CD4-positive, alpha-beta T cell treated with Interleukin-15 for 1 hour (primary cell): ENCODE data around the gene TPO.
A peak's percentile ranks its signal among the peaks of the same experiment; 100 is the strongest.
"Not testable (repeated sequence)": the region's sequence is repeated elsewhere in the genome, so short reads cannot be mapped to it uniquely, and the experiment has no call there.

Source experiments
- DNase-seq: peaks from one replicate; pipeline ENCODE4 v3.0.0-alpha.2; 2020

The TPO gene

DNA sequence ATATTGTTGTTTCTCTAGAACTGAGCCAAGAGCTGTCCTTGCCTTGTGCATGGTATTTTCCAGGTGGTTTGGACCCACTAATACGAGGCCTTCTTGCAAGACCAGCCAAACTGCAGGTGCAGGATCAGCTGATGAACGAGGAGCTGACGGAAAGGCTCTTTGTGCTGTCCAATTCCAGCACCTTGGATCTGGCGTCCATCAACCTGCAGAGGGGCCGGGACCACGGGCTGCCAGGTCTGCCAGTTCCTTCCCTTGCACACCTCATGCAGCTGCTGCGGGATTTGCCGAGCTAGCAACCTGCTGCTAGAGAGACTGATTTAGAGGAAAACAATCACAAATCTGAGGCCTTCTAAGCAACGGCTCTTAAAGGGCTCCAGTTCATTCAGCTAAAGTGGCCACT lies 74.5 kb downstream of the TPO start:
- DNase-seq: no peak

DNA sequence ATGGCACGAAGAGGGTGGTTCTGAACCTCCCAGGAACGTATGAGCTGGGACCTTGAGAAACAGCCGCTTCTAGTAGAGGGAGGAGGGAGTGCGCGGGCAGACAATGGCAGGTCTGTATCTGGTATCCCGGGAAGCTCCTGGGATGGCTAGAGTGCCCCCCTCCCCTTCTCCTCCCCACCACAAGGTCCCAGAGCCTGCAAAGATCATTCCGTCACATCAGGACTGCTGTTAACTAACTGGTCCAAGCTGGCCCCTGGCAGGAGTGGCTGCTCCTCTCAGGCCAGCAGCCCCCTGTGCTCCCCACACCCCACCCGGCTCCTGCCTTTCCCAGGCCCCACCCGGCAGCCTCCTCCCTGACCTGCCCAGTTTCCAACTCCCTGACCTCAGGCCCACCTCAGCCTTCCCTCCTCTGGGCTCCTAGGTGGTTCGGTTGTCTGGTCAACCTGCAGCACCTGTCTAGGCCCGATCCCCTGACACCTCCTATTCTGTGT lies 75.0 kb downstream of the TPO start:
- DNase-seq: no peak

DNA sequence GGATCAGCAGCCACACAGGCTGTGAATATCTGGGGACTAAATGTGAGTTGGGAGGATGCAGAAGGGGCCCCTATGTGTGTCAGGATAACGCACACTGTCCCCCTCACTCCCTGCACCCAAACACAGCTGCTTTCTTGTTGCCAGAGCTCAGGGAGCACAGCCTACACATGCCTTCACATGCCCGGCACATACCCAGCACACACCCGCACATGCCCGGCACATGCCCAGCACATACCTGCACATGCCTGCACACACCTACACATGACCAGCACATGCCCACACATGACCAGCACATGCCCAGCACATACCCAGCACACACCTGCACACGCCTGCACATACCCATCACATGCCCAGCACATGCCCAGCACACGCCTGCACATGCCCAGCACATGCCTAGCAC lies 75.6 kb downstream of the TPO start:
- DNase-seq: no peak

DNA sequence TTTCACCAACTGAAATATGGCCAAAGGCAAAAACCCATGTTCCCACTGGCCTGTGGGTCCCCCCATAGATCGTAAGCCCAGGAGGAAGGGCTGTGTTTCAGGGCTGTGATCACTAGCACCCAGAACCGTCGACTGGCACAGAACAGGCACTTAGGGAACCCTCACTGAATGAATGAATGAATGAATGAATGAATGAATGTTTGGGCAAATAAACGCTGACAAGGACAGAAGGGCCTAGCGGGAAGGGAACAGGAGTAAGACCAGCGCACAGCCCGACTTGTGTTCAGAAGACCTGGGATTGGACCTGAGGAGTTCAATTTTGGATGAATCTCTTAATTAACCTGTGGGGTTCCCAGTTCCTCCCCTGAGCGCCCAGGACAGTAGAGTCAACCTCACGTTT lies 76.2 kb downstream of the TPO start:
- DNase-seq: no peak

DNA sequence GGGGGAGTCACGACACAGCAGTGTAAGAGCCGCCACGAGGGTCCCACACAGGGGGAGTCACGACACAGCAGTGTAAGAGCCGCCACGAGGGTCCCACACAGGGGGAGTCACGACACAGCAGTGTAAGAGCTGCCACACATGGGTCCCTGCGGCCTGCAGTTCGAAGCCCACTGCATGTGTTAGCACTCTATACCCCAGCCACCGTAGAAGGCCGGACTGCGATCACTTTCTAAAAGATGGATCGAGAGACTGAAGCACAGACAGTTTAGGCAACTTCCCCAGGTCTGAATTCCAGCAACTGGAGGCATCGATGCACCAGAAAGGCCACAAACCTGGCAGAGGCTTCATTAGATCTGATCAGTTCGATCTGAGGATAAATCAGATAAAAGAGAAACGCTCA lies 77.1 kb downstream of the TPO start:
- not testable (repeated sequence) for DNase-seq

DNA sequence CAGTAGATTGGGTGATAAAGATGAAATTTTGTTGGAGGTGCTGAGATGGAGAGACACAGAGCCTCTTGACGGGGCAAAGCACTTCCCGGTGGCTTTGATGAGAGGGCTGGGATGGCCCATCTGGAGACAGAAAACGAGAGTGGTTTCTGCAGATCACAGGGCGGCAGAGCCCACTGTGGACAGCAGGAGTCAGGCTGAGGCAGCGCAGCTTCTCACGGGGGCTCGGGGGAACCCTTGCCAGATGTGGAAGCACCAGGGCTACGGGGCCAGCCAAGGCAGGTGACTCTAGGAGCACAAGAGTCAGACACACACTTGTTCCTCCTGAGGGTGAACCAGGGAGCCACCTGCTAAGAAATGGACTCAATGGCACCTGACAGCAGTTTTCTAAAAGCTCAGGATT lies 78.5 kb downstream of the TPO start:
- peak; percentile 2 for DNase-seq

DNA sequence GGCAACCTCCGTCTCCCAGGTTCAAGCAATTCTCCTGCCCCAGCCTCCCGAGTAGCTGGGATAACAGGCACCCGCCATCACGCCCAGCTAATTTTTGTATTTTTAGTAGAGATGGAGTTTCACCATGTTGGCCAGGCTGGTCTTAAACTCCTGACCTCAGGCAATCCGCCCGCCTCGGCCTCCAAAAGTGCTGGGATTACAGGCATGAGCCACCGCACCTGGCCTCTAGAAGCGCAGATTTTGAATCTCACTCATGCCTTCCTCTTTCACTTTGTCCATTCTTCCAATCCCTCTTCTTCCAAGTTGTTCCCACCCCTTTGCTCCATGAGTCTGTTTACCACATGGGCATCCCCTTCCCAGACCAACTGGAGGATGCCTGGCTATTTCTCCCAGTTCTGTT lies 79.0 kb downstream of the TPO start:
- peak; percentile 10 for DNase-seq

DNA sequence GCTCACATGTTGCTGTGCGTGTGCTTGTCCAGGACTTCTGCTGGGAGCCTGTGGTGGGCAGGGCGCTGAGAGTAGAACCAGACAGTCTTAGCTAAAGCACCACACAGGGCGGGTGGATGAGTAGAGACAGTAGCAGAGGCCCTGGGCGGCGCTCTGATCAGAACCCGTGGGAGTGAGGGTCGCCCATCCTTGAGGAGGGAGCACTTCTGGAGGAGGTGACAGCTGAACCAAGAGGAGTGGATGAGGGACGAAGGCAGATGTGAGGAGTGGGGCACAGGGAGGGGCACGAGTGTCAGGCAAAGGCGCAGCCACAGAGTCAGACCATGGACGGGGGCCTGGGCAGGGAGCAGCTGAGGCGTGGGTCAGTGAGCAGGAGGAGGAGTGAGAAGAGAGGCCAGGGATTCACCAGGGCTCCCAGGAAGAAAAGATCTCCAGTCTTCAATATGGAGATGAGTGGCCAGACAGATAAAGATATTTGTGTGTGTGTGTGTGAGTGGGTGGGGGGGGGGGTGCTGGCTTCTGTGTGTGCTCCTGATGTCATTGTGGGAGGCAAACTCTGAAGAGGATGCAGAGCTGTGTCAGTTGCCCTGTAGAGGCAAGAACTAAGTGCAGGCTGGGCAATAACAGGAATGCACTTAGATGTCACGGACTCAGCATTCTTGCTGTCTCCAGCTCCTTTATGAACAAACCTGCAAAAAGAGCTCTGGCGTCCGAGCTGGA lies 79.6 kb downstream of the TPO start:
- DNase-seq: peak; percentile 10

DNA sequence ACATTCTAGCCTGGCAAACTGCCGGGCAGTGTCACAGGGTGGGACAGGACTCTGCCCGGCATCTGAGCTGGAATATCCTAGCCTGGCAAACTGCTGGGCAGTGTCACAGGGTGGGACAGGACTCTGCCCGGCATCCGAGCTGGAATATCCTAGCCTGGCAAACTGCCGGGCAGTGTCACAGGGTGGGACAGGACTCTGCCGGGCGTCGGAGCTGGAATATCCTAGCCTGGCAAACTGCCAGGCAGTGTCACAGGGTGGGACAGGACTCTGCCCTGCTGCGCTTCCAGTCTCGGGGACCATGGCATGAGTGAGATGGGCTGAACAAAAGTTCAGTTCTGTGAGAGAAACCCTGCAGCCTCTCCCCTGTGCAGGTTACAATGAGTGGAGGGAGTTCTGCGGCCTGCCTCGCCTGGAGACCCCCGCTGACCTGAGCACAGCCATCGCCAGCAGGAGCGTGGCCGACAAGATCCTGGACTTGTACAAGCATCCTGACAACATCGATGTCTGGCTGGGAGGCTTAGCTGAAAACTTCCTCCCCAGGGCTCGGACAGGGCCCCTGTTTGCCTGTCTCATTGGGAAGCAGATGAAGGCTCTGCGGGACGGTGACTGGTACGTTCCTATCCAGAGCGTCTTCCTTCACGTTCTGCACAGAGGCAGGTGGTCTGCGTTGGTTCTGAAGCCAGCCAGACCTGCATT lies 80.3 kb downstream of the TPO start:
- peak; percentile 4 for DNase-seq

DNA sequence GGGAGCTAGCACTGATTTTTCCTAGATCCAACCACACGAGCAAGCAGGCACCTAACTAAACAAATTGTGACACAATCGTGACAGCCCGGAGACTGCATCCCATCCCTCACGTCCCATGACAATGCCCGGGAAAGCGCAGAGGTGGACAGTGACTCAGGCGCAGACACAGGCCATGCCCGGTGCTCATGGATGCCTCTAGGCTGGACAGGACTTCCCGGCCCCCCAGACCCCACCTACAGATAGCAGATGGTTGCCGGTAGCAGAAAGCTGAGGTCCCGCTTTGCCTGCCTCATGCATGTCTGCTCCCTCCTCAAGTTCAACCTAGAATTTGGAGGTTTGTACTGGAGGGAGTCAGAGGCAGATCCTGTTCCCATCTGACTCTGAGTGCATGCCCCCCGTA lies 81.0 kb downstream of the TPO start:
- DNase-seq: peak; percentile 11

DNA sequence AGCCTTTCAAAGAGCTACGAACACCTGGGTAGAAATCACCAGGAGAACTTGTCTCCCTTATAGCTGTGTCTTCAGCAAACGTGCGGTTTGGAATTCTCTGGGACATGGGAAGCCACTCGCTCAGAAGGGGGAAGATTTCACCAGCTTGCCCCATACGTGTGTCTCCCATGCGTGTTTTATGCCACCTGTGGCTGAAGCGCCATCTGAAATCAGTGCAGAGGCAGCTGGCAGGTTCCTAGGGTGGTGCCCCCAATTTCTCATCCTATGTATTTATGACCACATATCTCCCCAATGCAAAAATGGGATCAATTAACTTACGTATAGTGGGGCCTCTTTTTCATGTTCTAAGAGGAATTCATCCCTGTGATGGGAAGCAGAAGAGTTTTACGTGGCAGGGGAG lies 81.6 kb downstream of the TPO start:
- no peak for DNase-seq

DNA sequence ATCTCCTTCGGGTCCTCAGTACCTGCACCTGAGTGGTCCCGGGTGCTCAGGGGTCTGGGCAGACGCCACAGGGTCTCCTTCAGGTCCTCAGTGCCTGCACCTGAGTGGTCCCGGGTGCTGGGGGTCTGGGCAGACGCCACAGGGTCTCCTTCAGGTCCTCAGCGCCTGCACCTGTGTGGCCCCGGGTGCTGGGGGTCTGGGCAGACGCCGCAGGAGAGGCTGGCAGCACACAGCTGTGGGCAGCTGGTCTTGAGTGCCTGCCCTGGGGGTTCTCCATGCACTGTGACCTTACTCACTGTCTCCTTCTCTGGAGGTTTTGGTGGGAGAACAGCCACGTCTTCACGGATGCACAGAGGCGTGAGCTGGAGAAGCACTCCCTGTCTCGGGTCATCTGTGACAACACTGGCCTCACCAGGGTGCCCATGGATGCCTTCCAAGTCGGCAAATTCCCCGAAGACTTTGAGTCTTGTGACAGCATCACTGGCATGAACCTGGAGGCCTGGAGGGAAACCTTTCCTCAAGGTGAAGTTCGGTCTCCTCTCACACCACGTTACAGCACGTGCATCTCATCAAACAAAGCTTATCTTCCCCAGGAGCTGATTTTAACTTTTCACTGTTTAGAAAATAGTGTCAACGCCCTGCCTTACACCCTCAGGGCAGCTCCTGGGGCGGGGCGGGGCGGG lies 82.6 kb downstream of the TPO start:
- DNase-seq: peak; percentile 6

DNA sequence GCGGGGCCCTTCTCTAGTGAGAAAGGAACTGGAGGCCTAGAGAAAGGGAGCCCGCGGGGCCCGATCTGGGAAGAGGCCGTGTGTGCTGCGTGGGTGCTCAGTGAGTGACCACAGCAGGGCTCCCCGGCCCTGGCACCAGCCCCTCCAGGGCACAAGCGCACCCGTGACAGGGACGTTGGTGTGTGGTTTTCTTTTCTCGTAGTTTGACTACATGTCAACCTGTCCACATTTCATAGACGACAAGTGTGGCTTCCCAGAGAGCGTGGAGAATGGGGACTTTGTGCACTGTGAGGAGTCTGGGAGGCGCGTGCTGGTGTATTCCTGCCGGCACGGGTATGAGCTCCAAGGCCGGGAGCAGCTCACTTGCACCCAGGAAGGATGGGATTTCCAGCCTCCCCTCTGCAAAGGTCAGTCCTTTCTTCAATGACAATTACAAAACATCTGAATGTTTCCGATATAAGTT lies 83.1 kb downstream of the TPO start:
- peak; percentile 5 for DNase-seq

DNA sequence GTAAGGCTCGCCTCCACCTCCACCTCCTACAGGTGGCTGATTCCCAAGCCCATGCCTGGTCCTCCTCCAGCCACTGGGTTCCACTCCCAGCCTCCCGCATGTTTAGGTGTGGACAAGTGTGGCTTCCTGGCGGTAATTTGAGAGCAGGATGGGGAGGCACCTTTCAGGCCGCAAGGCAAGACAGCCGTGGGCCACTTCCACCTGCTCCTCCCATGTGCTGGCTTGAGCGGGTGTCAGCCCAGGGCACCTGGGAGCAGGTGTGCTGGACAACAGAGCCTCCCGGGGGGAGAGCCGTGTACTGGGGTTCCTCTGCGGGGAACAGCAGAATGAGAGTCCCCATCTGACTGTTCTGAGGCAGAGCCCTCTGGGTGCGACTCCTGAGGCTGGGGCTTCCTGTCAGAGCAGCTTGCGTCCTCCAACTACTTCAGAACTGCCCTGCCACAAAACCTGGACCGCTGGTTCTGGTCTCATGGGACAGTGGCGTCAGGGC lies 83.9 kb downstream of the TPO start:
- DNase-seq: peak; percentile 10

DNA sequence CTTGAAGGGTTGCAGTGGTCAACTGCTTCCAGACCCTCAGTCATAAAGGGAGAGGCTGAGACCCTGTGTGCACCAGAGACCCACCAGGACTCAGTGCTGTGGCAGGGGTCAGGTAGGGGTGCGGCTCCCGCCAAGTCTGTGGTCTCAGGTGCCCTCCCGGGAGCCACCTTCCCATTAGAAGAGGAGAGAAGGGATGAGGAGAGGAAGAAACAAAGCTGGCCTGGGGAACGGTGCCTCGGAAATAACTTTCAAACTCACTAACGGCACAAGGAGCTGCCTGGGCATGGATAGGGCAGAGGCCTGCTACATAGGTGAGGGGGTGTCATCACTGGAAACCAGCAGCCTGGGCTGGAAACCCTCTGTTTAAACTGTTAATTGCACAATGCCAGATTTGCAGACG lies 84.9 kb downstream of the TPO start:
- peak; percentile 7 for DNase-seq

DNA sequence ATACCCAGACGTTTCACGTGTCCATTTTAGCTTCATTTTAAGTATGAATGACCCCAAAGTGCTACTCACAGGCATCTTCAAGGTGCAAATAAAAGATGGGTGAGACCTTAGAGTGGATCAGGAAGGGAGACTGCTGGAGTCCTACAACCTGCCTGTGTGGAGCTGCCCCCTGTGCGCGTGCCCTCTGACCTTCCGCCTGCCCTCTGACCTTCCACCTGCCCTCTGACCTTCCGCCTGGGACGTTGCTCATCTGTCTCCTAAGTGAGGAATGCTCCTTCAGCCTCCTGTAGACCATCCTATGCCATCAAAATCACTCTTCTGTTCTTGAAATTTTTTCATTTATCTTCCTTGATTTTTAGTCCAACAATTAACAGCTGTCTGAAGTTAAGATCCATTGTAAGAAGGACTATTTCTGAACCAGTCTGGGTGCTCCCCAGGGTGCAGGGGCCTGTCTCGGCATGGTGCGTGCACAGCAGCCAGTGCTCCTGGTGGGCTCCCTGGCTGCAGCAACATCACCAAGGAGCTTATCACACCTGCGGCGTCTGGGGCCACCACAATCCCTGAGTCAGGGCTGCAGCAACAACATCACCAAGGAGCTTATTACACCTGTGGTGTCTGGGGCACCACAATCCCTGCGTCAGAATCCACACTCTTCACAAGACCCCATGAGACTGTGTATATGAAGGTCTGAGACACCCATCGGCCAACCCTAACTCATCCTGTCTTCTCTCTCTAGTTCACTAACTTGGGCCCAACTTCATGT lies 86.0 kb downstream of the TPO start:
- peak; percentile 7 for DNase-seq

DNA sequence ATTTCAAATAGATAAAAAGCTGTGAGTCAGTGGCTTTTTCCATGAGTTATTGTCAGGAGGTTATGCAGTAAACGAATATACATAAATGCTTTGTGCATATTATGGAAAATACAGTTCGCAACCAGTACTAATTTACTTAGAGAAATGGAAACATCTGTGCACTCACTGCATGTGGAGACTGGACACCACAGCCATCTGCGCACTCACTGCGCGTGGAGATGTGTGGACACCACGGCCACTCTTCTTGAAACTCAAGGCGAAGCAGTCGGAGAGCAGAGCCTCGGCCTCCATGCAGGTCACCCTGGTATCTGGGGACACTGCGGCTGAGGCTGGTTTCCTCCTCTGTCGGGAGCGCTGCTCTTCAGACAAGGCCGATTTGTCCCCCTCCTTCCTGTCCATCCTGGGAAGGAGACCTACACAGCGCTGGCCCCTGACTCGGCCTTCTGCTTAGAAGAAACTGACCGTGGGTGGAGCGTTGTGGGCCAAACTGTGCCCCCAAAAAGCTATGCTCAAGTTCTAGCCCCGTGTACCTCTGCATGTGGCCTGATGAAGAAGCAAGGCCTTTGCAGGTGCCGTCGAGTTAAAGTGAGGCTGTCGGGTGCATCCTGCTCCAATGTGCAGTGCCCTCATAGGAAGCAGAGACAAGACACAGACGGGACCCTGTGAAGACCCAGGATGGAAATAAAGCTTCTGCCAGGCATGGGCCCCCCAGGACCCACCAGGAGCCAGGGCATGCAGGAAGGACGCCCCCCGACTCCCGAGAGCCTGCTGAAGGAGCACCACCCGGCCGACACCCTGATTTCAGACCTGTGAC lies 88.0 kb downstream of the TPO start:
- peak; percentile 15 for DNase-seq

DNA sequence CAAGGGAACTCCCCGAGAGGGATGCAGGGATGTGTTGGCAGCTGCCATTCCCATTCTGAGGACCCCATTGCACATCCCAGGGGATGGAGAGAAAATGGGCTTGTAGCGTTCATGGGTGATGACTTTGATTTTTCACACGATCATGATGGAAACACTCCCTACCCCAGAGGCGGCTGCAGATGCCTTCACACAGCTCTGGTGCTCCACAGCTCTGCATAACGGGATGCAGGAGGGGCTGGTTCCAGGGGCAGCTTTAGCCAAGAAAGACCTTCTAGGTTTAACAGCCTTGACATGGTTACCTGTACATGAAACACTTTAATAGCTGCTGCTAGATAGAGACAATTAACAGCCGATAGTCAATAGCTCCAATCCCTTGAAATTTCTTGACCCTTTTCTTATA lies 88.7 kb downstream of the TPO start:
- DNase-seq: peak; percentile 6

DNA sequence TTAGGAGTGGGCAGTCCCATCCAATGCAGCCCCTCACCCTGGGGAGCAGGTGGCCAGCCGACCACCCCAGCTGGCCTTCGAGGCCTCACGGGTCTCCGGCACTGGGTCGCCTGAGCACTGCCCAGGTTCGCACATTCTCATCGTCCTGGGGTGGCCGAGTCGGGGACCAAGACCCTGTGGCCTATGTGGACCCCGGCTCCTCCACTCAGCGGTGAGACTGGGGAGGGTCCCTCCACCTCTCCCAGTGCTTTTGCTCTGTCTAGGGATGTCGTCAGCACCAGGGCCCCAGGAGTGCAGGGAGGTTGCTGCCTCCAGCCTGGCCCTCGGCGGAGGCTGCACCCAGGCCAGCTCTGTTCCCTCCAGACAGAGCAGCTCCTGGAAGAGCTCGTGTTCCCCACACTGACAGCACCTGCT lies 89.6 kb downstream of the TPO start:
- DNase-seq: peak; percentile 5

DNA sequence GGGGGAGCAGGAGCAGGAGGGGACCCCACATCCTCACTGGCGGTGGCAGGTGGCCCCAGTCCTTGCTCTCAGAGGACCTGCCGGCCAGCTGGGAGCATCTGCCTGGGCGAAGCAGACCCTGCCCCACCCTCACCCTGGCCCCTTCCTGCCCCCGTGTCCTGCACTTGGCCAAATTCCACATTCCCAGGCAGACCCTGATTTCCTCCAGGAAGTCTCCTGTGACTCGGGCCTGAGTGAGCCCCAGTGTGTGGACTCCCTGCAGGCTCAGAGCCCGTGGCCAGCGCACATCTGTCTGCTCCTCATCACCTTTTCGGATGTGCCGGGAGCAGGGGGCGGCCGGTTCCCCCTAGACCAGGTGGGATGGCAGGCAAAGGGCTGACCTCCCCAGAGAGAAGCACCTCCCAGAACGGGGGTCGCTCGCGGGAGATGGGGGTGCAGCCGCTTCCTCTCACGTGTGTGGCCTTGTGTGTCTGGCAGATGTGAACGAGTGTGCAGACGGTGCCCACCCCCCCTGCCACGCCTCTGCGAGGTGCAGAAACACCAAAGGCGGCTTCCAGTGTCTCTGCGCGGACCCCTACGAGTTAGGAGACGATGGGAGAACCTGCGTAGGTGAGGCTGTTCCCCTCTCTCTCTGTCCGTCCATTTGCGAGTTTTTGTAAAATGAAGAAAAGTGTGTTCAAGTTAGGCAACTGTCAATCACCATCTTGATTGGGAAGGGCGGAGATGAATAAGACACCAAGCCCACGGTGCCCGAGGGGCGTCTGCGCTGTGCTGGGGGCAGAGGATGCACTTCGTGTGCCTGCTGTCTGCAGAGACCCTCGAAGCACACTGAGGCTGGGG lies 90.4 kb downstream of the TPO start:
- DNase-seq: peak; percentile 10

DNA sequence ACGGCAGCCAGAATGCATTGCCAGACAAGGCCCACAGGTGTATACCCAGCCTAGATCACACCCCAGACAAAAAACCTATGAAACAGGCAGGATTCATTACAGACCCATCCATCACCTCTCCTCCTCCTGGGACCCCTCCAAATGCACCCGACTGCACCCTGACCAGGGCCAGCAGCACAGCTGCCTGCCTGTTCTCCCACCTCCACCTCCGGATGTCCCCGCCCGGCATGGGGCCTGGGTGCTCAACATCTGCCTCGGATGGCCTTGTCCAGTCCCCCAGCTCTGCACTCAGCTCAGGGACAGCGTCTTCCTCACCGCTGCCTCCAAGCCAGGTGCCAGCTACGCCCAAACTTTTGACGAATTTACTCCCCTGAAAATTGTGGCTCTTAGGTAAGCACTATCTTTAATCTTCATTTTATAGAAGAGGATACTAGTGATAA lies 91.1 kb downstream of the TPO start:
- peak; percentile 2 for DNase-seq
